GM12891 (cell line): ENCODE data around the gene CCDC157.

Experiments
- POLR2A ChIP-seq: IDR thresholded peaks from 2 replicates; pipeline ENCODE4 v1.6.1; 2011; ENCODE audit warnings: low read depth, low read length, control low read depth
- POLR2AphosphoS5 ChIP-seq: IDR thresholded peaks from 2 replicates; pipeline ENCODE4 v1.6.1; 2011; ENCODE audit warnings: low read depth, low read length, control low read depth
- SPI1 ChIP-seq: IDR thresholded peaks from 2 replicates; pipeline ENCODE4 v1.6.1; 2011; ENCODE audit warnings: low read depth, low read length, control low read depth
- TAF1 ChIP-seq: IDR thresholded peaks from 2 replicates; pipeline ENCODE4 v1.6.1; 2011; ENCODE audit warnings: low read depth, low read length, control low read depth

DNA sequence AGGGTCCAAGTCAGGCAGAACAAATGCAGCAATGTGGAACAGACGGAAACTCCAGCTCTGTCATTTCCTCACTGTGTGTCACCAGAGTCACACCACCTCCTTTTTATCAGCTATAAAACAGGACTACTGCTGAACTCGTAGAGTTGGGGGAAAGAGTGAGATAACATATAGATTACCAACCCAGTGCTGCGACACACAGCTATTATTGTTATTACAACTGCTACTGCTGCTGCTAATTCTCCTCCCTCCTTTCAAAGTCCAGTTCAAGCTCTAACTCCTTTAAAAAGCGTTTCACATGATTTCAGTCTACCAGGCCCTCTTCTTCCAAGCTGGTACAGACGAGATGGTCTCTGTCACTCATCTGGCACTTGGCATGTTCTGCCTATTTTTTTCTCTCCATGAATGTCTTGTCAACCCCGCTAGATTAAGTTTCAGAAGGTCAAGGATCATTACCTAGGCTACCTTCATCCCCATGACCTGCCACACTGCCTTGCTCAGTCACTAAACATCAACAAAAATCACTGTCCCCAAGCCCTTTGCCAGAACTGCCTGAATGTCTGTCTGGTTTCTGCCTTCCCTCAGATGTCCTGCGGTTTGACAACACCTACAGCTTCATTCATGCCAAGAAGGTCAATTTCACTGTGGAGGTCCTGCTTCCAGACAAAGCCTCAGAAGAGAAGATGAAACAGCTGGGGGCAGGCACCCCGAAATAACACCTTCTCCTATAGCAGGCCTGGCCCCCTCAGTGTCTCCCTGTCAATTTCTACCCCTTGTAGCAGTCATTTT lies 65.1 kb downstream of the CCDC157 start:
- no peak for TF ChIP-seq SPI1
- TF ChIP-seq POLR2A: no peak
- no peak for TF ChIP-seq POLR2AphosphoS5
- no peak for TF ChIP-seq TAF1
